ENCODE measurements around the gene HMGCS1.
"Not testable (repeated sequence)": the region's sequence is repeated elsewhere in the genome, so short reads cannot be mapped to it uniquely, and the experiment has no call there.

Gene HMGCS1

DNA sequence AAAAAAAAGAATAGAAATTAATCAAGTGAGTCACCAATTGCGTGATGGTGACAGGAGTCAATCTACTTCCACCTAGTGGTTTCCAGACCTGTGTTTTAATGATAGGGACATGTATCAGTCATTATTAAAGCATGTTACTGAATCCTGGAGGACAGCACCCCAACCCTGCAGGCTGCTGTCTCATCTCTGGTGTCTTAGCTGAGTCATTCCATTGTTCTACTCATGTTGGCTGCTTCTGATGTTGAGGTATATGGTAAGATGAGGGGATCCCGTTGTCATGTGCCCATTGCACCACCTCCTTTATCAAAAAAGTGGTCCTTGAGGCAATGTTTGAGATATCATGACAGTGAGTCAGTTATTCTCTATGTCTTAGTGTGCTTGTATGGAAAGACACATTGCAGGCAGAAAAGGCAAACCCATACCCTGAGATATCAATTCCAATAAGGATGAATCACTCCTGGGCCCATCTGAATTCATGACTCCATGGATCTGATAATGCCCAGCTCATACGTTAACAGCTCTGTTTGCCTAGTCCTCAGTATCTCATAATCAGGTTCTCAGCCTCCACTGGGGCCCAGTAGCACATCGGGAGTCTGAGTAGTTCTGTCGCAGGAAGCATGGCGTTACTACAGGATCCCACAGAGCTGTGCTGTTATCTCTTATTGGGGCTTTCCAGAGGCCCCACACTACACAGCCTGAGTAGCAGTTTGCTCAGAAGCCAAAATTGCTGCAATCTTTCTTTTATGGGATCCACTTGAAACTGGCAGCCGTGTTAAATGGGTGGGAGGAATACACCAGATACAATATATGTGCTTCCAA, 31.2 kb downstream of the HMGCS1 start:
- intact Hi-C loops (cut with DNase I) = no loop called here
- DNase-seq = no peak

DNA sequence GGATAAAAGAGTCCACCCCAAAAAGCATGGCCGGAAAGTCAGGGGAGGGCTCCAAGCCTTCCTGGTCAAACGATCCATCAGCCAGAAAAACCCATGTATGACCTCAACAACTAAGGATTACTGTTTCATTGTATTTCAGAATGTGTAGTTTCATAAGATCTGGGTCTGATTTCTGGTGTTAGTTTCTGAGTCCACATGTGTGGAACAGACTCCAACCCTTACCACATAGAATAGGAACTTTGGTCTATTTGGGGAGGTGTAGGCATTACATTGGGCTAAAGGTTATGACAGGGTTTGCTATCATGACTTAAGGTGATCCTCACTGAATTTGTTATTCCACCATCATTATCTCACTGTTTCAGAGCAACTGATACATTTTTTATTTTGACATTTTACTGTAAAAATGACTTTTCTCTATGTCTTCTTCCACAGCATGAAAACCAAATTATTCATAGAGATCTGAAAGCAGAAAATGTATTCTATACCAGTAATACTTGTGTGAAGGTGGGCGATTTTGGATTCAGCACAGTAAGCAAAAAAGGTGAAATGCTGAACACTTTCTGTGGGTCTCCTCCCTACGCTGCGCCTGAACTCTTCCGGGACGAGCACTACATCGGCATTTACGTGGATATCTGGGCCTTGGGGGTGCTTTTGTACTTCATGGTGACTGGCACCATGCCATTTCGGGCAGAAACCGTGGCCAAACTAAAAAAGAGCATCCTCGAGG, 33.5 kb downstream of the HMGCS1 start:
- DNase-seq = no peak
- intact Hi-C loops (cut with DNase I) = no loop called here

DNA sequence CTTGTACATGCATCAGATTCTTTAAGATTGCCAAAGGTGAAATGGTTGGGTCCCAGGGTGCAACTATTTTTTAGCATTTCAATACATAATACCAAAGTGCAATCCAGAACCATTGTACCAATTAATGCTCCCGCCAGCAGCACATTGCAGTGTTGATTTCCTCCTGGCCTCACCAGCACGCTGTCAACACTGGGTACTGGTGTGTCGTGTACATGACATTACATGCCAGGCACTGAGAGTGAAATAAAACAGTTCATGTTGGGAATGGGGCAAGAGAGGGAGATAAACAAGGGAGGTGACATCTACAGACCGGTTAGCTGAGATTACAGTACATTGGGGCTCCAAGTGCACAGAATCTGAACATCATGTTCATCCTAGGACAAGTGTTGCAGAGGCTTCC, 37.8 kb downstream of the HMGCS1 start:
- intact Hi-C loops (cut with DNase I) = no loop called here
- no peak for DNase-seq

DNA sequence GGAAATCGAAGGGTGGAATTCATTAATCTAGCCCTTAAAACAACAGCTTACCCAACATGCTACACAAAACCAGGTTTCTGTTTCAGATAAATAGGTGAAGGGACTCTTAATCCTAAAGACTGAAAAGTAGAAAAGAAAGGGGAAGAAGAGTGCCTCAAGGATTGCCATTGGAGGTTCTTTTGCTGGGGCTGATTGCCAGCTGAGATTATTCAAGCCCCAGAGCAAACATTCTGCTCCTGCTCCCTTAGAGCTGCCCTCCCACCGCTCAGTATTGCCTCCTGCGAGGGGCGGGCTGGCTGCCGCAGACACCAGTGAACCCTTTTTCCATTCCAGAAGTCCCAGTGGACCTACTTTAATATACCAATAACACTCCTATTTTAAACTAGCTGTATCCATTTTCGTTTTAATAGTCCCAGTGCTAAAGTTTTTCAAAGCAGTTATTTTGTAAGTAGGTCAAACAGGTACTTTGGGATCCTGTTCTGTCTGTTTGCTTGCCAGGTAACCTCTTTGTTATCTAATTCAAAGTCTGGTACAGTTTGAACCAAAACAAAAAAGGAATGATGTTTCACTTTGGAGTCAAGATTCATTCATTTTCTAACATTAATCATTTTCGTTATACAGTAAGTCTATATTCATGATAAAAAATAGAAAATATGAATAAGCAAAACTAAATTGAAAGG, 38.6 kb downstream of the HMGCS1 start:
- no peak for DNase-seq

DNA sequence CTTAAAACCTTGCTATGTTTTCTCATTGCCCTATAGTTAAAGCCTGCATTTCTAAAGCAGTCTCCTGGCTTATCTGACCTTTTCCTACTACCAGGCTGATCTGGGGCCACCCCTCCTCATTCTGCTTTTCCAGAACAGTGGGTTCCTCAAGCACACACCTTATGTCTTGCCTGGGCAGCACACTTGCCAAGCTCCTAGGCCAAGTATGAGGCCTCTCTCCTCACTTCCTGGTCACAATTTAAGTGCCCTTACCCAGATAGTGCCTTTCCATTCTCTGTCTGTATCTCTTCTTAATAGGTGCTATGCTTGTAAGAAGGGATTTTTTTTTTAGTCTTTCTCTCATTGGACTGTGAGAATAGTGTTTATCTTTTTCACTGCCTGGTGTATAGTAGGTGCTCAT, 39.7 kb downstream of the HMGCS1 start:
- no peak for DNase-seq

More for the DNA sequence above, 38.6 kb downstream of the HMGCS1 start:
- intact Hi-C loops (cut with DNase I) = no loop called here

DNA sequence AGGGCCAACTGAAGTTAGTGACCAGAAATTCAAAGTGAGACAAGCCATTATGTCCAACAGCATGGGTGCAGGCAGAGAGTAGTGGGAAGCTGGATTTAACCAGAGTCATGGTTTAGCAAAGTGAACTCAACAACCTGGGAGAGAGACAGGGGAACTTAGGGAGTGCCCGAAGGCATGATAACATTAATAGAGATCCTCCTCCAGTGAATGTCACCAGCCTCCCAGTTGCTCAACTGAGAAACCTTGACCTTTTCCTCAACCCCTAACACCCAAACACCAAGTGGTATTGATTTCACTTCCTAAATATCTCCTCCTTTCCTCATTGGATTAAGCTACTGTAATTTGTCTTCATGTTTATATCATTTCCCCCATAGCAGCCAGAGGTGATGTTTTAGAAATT, 42.6 kb downstream of the HMGCS1 start:
- no peak for DNase-seq
- intact Hi-C loops (cut with DNase I) = no loop called here

More for the DNA sequence above, 39.7 kb downstream of the HMGCS1 start:
- intact Hi-C loops (cut with DNase I) = no loop called here

DNA sequence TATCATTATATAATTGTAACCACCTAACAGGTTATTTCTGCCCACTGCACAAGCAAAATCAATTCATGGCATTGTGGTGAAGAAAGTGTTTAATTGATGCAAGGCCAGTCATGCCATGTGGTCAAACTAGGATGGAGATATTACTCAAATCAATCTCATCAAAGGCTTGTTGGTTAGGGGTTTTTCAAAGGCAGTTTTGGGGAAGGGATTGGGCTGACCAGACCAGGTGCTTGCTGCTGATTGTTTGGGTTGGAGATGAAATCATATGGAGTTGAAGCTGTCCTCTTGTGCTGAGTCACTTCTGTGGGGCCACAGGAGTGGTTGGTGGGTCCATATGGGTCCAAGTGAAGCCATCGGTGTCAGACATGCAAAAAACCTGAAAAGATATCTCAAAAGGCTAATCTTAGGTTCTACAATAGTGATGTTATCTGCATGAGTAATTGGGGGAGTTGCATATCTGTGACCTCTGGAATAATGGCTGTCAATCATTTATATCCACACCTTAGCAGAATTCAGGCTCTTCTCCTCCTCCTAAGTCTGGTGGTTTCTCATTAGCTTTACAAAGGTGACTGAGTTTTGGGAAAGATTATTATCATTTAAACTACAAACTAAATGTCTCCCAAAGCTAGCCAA, 44.9 kb downstream of the HMGCS1 start:
- intact Hi-C loops (cut with DNase I) = no loop called here
- DNase-seq = no peak

DNA sequence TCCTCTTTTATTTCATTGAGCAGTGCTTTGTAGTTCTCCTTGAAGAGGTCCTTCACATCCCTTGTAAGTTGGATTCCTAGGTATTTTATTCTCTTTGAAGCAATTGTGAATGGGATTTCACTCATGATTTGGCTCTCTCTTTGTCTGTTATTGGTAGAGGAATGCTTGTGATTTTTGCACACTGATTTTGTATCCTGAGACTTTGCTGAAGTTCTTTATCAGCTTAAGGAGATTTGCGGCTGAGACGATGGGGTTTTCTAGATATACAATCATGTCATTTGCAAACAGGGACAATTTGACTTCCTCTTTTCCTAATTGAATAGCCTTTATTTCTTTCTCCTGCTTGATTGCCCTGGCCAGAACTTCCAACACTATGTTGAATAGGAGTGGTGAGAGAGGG, 50.9 kb downstream of the HMGCS1 start:
- intact Hi-C loops (cut with DNase I); DNase-seq: not testable (repeated sequence)

DNA sequence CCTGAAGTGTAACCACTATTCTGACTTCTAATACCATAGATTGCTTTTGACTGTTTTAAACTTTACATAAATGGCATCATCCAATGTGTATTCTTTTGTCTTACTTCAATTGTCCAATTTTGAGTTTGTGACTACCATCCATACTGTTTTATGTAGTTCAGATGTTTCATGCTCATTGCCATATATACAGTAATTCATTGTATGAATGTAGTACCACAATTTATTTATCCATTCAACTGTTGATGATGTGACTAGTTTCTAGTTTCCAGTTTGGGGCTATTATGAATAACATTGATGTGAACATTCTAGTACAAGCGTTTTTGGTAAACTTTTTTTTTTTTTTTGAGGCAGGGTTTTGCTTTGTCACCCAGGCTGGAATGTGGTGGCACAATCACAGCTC, 55.1 kb downstream of the HMGCS1 start:
- intact Hi-C loops (cut with DNase I) = no loop called here

DNA sequence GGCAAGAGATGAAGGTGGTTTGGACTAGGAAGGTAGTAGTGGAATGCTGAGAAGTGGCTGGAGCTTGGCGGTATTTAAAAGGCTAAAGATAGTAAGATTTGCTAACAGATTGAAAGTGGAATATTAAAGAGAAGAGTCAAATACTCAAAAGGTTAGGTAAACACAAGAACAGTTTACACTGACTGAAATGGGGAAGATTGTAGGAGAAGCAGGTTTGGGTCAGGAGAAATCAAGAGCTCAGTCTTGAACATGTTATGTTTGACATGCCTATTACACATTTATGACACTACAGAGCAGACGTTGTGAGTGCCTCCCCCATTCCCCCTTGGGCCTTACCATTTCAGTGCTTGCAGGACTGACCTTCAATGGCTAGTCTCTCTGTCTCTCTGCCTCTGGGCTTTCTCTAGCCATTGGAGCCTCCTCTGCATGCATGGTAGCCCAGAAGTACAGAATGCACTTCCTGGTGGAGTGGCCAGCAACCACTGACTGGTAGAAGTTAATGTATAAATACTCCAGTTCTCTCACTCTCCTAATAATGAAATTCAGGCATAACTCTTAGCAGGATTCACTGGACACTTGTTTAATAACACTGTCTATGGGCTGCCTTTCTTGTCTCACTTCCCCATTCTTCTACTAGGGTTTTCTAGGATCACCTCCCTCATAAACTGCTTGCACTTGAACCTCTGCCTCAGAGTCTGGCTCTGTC, 56.8 kb downstream of the HMGCS1 start:
- intact Hi-C loops (cut with DNase I) = no loop called here
- DNase-seq = no peak

More for the DNA sequence above, 55.1 kb downstream of the HMGCS1 start:
- DNase-seq = no peak

DNA sequence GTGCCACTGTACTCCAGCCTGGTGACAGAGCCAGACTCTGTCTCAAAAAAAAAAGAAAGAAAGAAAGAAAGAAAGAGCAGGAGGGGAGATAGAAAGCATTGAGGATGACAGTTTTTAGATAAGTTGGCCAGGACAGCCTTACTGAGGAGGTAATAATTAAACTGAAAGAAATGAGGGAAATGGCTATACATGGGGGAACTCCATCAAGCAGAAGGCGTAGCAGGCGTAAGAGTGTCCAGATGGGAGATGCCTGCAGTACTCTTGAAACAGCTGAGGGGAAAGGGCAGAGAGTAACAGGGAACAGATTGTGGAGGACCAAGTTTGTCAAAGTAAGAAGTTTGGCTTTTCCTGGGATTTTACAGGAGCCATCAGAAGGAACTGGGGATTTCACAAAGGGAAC, 57.5 kb downstream of the HMGCS1 start:
- DNase-seq = no peak
- intact Hi-C loops (cut with DNase I) = no loop called here

DNA sequence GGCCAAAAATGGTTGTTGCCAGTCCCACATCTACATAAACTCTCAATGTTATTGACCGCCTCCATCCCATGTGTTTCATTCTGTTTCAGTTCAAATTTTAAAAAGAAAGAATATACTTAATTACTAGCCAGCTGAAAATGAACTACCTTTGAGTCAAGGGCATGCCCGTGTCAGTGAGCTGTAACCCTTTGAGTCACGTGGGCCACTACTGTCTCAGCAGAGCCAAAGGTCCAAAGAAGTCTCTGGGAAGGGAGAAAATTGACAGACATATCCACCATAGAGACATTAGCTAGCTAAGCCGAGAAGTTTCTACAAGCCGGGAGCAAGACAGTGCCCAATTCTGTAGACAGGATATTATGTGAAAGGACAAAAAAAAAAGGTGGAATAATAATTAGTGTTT, 61.5 kb downstream of the HMGCS1 start:
- DNase-seq = no peak
- intact Hi-C loops (cut with DNase I) = no loop called here

DNA sequence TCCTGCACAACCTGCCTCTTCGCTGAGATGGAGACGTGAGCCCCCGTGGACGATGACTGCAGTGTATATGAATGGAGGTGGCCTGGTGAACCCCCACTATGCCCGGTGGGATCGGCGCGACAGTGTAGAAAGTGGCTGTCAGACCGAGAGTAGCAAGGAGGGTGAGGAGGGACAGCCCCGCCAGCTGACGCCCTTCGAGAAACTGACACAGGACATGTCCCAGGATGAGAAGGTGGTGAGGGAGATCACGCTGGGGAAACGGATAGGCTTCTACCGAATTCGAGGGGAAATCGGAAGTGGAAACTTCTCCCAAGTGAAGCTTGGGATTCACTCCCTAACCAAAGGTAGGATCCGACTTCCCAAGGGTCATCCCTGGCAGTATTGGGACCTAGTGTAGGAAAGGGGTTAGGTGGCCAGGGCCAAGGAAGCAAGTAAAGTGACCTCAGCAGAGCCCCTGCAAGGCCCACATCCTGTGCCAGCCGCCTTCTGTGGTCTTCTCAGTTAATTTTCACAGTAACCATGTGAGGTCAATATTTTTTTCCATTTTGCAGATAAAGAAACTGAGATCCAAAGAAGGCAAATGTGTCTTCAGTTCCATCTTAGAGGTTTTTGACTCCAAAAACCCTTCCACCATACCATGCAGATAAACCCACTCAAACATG, 67.4 kb downstream of the HMGCS1 start:
- intact Hi-C loops (cut with DNase I) = no loop called here
- DNase-seq = no peak

DNA sequence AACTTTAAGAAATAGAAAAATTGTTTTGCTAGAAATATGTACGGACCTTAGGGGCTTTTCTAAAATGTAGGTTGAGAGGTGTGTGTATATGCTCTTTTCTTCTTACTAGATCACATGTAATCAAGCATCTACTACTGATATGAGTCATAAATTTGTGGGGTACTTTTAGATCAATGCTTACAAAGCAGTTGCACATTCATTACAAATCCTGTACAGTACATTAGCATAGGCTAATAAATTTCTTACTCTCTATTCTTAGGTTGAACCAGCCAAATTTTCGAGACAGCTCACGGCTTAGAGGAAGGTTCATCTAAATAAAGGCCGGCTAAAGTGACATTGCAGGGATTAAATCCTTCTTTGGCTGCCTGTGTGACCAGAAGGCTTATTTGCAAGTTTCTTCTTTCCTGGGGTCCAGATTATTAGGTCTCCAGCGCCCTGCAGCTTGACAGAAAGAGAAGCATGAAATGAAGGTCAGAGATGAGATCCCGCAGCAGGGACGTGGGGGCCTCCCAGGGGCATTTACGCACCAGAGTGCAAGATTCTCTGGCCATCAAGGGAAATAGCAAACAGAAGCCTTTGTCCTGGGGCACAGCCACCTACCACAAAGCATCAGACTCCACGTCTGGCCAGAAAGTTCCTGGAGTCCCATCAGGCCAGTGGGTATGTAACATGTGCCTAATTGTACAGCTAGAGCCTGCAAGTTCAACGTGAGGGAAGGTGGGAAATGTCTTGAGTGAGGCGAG, 68.2 kb downstream of the HMGCS1 start:
- DNase-seq = no peak
- intact Hi-C loops (cut with DNase I) = no loop called here

DNA sequence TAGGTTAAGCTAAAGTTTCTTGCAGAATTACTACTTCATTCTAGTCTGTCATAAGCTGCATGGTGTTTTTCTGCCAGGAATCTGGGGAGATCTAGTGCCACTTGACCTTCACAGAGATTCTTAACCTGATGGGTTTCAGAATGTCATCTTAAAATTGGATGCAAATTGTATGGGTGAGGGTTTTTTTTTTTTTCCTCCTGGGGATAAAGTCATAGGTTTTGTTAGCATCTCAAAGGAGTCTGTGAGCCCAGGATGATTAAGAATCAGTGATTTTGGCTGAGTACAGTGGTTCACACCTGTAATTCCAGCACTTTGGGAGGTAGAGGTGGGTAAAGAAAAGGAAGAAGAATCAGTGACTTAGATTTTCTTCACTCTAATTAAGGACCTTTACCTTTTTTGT, 69.9 kb downstream of the HMGCS1 start:
- DNase-seq = no peak
- intact Hi-C loops (cut with DNase I) = no loop called here

DNA sequence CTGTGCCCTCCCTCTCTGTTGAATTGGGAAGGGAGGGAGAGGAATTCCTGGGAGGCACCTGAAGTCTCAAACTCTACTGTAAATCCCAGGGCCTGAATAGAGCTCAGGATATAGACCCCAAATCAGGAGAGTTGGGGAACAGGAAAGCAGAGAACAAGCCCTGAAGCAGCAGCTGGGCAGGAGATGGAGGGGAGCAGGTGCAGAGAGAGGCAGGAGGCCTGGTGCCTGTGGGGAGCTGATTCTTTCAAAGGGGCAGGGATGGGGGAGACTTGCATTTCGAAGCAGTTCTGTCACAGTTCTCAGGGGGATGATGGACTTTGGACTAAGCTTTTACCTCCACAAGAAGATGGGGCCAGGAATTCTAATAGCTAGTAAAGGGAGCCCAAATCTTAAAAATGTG, 71.0 kb downstream of the HMGCS1 start:
- intact Hi-C loops (cut with DNase I) = no loop called here
- no peak for DNase-seq

Data from posterior cingulate gyrus (tissue), 11 donors.